MG63 (cell line): ENCODE data around the gene PGAM2. TPM values are rescaled to one million over a fixed set of nuclear protein-coding genes. Genes with fewer than 3 reads are reported as not detected.
"Not testable (repeated sequence)": the region's sequence is repeated elsewhere in the genome, so short reads cannot be mapped to it uniquely, and the experiment has no call there.

Experiments used
- DNase-seq: peaks from one replicate; pipeline ENCODE4 v3.0.0-alpha.2; 2020
- H3K27me3 ChIP-seq: fragments of 250-450 bp; sonication (Bioruptor Pico); 2 replicates; pipeline ENCODE4 v1.5.1; 2020; ENCODE audit warnings: mild to moderate bottlenecking, moderate library complexity
- H3K36me3 ChIP-seq: fragments of 250-450 bp; sonication (Bioruptor Pico); 2 replicates; pipeline ENCODE4 v1.5.1; 2020; ENCODE audit warnings: mild to moderate bottlenecking, moderate library complexity
- H3K4me3 ChIP-seq: fragments of 250-450 bp; sonication (Bioruptor Pico); 2 replicates; pipeline ENCODE4 v1.5.1; 2020; ENCODE audit warnings: mild to moderate bottlenecking, moderate library complexity
- H3K9me3 ChIP-seq: fragments of 250-450 bp; sonication (Bioruptor Pico); 2 replicates; pipeline ENCODE4 v1.5.1; 2020; ENCODE audit warnings: mild to moderate bottlenecking, moderate library complexity
- total RNA-seq: library from RNA; depleted of rRNA; stranded (reverse); fragments of >200 nt; shearing (Covaris generic); gene quantifications from 2 replicates; pipeline ENCODE4 v1.2.3, GENCODE V29; 2014; ENCODE audit warnings: low replicate concordance; rRNA removed

The PGAM2 gene
- total RNA-seq, 1 experiment from 2014 or later: not detected

DNA sequence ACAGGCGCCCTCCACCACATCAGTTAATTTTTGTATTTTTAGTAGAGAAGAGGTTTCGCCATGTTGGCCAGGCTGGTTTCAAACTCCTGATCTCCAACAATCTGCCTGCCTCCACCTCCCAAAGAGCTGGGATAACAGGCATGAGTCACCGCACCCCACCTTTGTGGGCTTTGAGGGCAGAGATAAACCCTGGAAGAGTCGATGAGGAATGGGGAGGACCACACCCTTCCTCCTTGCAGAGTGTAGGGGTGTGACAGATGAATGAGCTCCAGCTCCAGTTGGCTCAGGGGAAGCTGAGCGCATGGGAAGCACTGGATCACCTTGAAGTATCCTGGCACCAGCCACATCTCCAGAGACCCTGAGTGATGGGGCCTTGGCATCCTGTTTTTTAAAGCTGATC, 35.3 kb downstream of the PGAM2 start:
- not testable (repeated sequence) for H3K9me3 ChIP-seq, DNase-seq, H3K4me3 ChIP-seq, H3K36me3 ChIP-seq, H3K27me3 ChIP-seq

DNA sequence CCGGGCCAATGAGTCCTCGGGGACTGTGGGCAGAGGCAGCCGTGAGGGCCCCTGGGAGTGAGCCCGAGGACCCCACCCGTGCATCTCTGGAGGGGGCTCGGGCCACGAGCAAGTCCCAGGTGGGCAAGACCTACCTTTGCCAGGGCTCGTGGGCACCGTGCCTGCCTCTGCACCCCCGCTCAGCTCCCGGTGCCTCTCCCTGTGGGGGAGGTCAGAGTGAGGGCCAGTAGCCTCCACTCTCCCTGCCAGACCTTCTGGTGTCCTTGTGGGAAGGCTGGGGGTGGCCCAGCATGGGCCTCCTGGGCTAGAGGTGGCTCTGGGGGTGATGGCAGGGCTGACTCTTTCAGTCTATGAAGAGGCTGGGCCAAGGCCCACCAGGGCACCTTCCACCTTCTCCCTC, 35.9 kb downstream of the PGAM2 start:
- not testable (repeated sequence) for H3K4me3 ChIP-seq, H3K27me3 ChIP-seq, H3K36me3 ChIP-seq, DNase-seq, H3K9me3 ChIP-seq

DNA sequence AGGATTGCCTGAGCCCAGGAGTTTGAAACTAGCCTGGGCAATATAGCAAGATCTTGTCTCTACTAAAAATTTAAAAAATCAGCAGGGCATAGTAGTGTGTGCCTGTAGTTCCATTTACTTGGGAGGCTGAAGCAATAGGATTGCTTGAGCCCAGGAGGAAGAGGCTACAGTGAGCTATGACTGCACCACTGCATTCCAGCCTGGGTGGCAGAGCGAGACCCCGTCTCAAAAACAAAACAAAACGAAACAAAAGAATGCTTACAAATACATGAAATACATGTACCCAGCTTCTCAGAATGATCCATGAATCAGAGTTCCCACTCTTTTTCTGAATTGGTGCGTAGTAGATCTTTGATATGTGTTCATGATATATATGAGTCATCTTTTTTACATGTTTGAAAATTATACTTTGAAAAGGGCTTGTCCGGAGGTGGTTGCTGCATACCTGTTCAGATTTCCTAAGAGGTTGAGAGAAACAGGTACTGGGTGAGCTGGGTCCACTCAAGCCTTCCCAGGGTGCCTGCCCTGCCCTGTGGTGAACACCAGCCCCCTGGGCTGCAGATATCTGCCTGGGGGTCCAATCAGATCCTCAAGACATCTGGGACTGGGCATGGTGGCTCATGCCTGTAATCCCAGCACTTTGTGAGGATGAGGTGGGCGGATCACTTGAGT, 42.4 kb downstream of the PGAM2 start:
- not testable (repeated sequence) for H3K9me3 ChIP-seq, DNase-seq, H3K4me3 ChIP-seq, H3K36me3 ChIP-seq, H3K27me3 ChIP-seq

DNA sequence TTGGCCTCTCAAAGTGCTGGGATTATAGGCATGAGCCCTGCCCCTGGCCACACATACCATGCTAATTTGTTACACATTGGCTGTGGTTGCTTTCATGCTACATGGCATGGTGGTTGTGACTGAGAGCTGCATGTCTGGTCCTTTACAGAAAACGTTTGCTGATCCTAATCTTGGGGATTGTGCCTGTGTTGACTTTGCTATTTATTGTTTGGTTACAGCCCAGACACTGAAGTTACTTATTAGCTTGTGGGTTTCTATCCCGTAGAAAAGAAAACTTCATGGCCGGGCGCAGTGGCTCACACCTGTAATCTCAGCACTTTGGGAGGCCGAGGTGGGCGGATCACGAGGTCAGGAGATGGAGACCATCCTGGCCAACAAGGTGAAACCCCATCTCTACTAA, 43.3 kb downstream of the PGAM2 start:
- H3K4me3 ChIP-seq, DNase-seq, H3K9me3 ChIP-seq, H3K36me3 ChIP-seq, H3K27me3 ChIP-seq: not testable (repeated sequence)

DNA sequence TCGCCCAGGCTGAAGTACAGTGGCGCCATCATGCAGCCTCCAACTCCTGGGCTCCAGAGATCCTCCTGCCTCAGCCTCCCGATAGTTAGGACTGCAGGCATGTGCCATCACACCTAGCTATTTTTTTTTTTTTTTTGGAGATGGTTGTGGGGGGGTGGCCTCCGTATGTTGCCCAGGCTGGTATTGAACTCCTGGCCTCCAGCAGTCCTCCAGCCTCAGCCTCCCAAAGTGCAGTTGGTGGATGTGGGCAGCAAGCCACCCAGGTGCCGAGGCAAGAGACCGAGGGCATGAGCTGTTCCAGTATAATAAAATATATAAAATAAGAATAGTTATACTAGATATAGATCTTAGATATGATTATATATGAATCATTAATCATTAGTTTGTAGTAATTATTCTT, 45.5 kb downstream of the PGAM2 start:
- H3K9me3 ChIP-seq, H3K27me3 ChIP-seq, H3K36me3 ChIP-seq, DNase-seq, H3K4me3 ChIP-seq: not testable (repeated sequence)

DNA sequence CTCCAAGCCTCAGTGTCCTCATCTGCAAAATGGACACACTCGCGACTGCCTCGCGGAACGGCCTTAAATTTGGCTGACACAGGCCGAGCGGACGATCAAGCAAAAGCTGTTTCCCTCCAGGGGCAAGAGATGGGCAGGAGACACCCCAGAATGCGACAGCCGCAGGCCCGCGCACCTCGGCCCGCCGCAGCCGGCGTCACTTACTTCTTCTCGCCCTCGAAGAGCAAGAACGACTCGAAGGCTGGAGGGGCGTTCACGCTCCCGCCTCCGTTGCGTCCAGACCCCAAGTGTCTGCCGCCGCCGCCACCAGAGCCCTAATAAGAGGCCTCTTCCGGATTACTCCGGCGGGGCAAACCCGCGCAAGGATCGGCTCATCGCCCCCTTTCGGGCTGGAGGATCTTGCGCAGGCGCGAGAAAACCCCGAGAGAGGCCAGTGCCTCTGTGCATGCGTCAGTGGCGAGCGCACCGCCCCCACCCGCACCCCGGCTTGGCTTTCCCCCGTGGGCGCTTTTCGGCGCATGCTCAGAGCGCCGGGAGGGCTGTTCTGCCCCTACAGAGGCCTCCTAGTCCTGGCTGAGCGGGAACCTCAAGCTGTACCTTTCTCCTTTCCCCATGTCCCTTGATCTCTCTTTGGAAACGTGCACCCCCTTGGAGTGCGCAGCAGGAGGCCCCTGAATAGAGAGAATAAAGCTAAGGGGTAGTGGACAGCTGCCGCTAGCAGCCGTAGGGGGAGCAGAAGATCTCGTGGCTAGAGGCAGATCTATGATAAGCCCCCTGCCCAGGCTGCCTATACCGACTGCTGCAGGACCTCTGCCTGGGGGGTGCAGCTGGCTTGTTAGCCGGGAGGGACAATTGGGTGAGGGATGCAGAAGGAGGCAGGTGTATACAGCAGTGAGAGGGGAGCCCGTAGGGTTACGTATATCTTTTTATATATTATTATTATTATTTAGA, 46.2 kb downstream of the PGAM2 start:
- H3K4me3 ChIP-seq: peak overlapping the region; percentile 76
- H3K9me3 ChIP-seq, H3K27me3 ChIP-seq, H3K36me3 ChIP-seq: not testable (repeated sequence)
- peak; percentile 96 for DNase-seq

DNA sequence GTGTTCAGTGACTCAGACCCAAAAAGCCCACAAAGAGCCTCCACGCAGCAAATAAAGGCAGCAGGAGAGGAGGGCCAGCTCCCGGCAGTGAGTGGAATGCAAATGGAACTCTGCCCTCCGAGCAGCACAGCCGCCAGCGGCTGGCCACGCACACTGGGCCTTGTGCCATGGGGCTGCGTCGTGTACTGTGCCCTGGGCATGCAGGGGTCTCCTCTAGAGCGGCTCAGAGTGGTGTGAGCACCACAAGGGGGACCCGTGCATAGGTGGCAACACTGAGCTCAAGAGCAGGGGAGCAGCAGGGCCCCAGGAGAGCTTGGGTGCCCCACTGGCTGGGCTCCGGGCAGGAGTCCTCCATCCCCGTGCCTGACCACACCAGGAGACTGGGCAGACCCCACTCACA, 50.3 kb downstream of the PGAM2 start:
- H3K9me3 ChIP-seq, DNase-seq, H3K27me3 ChIP-seq, H3K4me3 ChIP-seq, H3K36me3 ChIP-seq: not testable (repeated sequence)

Other genes starting within 250 kb of the PGAM2 start
- 107 and 198 TPM in 2 replicates for gene MRPS24, start 196.1 kb downstream of the PGAM2 start, total RNA-seq
- 38.3 and 41.8 TPM in 2 replicates for gene URGCP, start 159.0 kb downstream of the PGAM2 start, total RNA-seq
- 10.7 and 20.7 TPM in 2 replicates for gene UBE2D4, start 139.1 kb downstream of the PGAM2 start, total RNA-seq
- gene SPDYE1, start 67.7 kb downstream of the PGAM2 start, total RNA-seq: not detected in 2 replicates
- 103 and 166 TPM in 2 replicates for gene DBNL, start 20.9 kb downstream of the PGAM2 start, total RNA-seq
- 9.4 and 10.8 TPM in 2 replicates for gene POLM, start 17.0 kb upstream of the PGAM2 start, total RNA-seq
- 36.8 and 45.8 TPM in 2 replicates for gene AEBP1, start 38.8 kb upstream of the PGAM2 start, total RNA-seq
- 146 and 186 TPM in 2 replicates for gene POLD2, start 58.0 kb upstream of the PGAM2 start, total RNA-seq
- gene MYL7, start 75.8 kb upstream of the PGAM2 start, total RNA-seq: not detected in 2 replicates
- gene GCK, start 123.9 kb upstream of the PGAM2 start, total RNA-seq: not detected in 2 replicates
- gene YKT6, start 135.4 kb upstream of the PGAM2 start, total RNA-seq: 121 and 140 TPM in 2 replicates